Measurements from ENCODE around the gene GPR156.

GPR156 gene

GRCh38 chr3:120280566-120280965, 4.5 kb downstream of the GPR156 start:
- no peak overlapping the region for H3K4me3 ChIP-seq (replicated peaks; ENCODE audit: insufficient read depth, low read length)
- H3K27ac ChIP-seq (replicated peaks), result no peak overlapping the region
- H3K27me3 ChIP-seq (ENCODE audit: insufficient read depth, poor library complexity, severe bottlenecking), result peaks cover 13% of the 10 kb centered on the region
- TF ChIP-seq CTCF (IDR thresholded peaks at IDR 0.05; ENCODE audit: insufficient read depth, low read length), result no peak
- TF ChIP-seq GABPA (IDR thresholded peaks at IDR 0.05; ENCODE audit: low read depth), result no peak
- no peak for TF ChIP-seq REST (IDR thresholded peaks at IDR 0.05; ENCODE audit: insufficient replicate concordance, low read depth)
- no peak for TF ChIP-seq SPI1 (IDR thresholded peaks at IDR 0.05; ENCODE audit: borderline replicate concordance, low read depth)
- TF ChIP-seq POLR2AphosphoS5 (IDR thresholded peaks at IDR 0.05; ENCODE audit: low read depth), result no peak
- no peak for DNase-seq (ENCODE audit: low read depth in 1 of 2, low spot score in 1 of 2)

- DNase-seq (ENCODE audit: low read depth in 1 of 2, low spot score in 1 of 2), result no peak
- Histone ChIP-seq H3K27ac (replicated peaks) (no peak overlapping the region), H3K27me3 (ENCODE audit: insufficient read depth, poor library complexity, severe bottlenecking) (peaks cover 9% of the 10 kb centered on the region), H3K4me3 (replicated peaks; ENCODE audit: insufficient read depth, low read length) (no peak overlapping the region)
- TF ChIP-seq CTCF (IDR thresholded peaks at IDR 0.05; ENCODE audit: insufficient read depth, low read length) (no peak), POLR2AphosphoS5 (IDR thresholded peaks at IDR 0.05; ENCODE audit: low read depth) (no peak), GABPA (IDR thresholded peaks at IDR 0.05; ENCODE audit: low read depth) (no peak), SPI1 (IDR thresholded peaks at IDR 0.05; ENCODE audit: borderline replicate concordance, low read depth) (no peak), REST (IDR thresholded peaks at IDR 0.05; ENCODE audit: insufficient replicate concordance, low read depth) (no peak)
These were observed 5.0 kb downstream of the GPR156 start for GRCh38 chr3:120280026-120280425.

GRCh38 chr3:120276767-120277166, 8.3 kb downstream of the GPR156 start:
- no peak for DNase-seq (ENCODE audit: low read depth in 1 of 2, low spot score in 1 of 2)
- Histone ChIP-seq H3K27me3 (ENCODE audit: insufficient read depth, poor library complexity, severe bottlenecking) (no peaks in the 10 kb centered on the region), H3K4me3 (replicated peaks; ENCODE audit: insufficient read depth, low read length) (no peak overlapping the region), H3K27ac (replicated peaks) (no peak overlapping the region)
- no peak for TF ChIP-seq REST (IDR thresholded peaks at IDR 0.05; ENCODE audit: insufficient replicate concordance, low read depth)
- no peak for TF ChIP-seq GABPA (IDR thresholded peaks at IDR 0.05; ENCODE audit: low read depth)
- no peak for TF ChIP-seq CTCF (IDR thresholded peaks at IDR 0.05; ENCODE audit: insufficient read depth, low read length)
- no peak for TF ChIP-seq POLR2AphosphoS5 (IDR thresholded peaks at IDR 0.05; ENCODE audit: low read depth)
- TF ChIP-seq SPI1 (IDR thresholded peaks at IDR 0.05; ENCODE audit: borderline replicate concordance, low read depth), result no peak
